ENCODE measurements around the gene SLFN12L.
"Not testable (repeated sequence)": the region's sequence is repeated elsewhere in the genome, so short reads cannot be mapped to it uniquely, and the experiment has no call there.

SLFN12L gene

DNA sequence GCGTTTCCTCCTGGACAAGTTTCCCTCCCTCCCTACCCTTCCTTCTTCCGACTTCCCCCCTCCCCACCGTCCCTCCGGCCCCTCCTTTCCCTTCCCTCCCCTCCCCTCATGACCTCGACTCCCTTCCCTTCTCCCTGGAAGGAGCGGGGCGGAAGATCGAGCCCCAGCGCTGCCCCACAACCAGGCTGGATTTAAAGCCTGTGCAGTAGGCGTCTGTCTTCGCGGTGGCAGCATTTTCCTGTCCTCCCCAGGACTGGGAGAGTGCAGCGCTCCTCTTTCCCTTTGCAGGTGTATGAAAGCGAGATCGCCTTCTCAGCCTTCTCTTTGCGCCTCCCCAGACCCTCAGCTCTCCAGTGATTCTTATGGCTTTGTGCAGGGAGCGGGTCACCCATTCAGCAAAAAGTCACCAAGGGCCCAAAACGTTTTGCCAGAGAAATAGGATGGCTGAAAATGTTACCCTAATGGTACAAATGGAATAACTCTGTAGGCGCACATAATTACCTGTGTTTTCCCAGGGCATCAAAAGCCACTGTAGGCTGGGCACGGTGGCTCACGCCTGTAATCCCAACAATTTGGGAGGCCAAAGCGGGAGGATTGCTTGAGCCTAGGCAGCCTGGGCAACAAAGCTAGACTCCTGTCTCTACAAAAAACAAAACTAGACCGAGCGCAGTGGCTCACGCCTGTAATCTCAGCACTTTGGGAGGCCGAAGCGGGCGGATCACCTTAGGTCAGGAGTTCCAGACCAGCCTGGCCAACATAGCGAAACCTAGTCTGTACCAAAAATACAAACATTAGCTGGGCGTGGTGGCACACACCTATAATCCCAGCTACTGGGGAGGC is 40.8 kb downstream of the SLFN12L start:
- DNase-seq (ENCODE audit: low read depth), result no peak

DNA sequence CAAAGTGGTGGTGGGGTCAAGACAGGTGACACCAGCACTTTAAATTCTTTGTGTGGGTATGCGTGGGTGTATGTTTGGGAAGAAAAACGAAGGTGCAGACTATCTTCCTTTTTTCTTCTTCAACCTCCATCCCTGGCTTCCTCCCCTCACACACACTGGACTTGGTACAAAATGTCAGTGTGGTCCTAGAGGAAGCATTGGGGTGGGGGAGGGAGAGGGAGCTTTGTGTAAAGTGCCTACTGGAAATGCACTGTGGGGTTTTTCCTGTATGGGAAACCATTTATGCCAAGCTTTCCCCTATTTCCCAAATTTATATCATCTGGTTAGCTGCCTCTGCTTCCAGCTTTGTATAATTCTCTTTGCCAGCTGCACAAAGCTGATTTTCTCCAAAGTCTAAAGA is 44.4 kb downstream of the SLFN12L start:
- DNase-seq (ENCODE audit: low read depth), result no peak

DNA sequence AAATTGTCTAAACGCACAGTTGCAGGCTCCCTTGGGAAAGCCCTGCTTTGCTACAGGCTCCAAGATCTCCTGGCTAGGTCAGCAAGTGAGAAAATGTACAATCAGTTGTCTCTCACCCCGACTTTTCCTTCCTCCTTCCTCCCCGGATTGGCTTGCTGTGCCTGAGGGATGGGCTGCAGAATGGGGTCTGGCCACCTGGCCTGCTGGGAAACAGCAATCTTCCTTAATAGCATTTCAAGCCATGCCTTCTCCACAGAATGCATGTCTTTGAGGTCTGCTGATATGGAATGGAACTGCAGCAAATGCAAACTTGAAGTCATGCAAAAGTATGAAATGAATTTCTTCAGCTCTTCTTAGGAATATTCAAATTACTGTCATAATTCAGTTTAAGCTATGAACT is 46.1 kb downstream of the SLFN12L start:
- no peak for DNase-seq (ENCODE audit: low read depth)

DNA sequence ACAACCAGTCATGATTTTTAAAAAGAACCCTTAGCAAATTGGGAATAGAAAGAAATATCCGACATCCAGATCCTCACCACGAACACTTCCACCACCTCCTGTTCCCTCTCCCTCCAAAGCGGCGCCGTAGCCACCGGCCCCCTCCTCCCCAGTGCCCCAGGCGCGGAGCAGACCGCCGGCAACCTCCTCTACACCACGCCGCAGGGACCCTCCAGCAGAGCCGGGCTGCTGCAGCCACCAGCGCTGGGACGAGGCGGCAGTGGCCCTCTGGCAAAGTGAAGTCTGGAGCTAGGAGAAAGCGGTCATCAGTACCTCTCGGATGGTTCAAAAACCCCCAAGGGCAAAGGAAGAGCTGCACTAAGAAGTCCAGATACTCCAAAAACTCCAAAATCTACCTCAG is 47.5 kb downstream of the SLFN12L start:
- no peak for DNase-seq (ENCODE audit: low read depth)

DNA sequence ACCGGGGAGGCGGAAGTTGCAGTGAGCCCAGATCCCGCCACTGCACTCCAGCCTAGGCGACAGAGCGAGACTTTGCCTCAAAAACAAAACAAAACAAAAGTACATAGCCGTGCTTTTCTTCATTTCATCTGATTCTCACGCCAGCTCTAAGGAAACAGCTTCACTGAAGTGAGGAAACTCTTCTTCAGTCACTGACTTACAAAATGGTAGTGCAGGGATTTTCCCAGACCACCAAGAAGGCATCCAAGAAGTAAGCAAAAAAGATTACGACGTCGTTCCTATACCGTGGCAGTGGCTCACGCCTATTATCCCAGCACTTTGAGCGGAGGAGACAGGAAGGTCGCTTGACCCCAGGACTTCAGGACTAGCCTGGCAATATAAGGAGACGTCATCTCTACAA is 48.5 kb downstream of the SLFN12L start:
- no peak for DNase-seq (ENCODE audit: low read depth)

DNA sequence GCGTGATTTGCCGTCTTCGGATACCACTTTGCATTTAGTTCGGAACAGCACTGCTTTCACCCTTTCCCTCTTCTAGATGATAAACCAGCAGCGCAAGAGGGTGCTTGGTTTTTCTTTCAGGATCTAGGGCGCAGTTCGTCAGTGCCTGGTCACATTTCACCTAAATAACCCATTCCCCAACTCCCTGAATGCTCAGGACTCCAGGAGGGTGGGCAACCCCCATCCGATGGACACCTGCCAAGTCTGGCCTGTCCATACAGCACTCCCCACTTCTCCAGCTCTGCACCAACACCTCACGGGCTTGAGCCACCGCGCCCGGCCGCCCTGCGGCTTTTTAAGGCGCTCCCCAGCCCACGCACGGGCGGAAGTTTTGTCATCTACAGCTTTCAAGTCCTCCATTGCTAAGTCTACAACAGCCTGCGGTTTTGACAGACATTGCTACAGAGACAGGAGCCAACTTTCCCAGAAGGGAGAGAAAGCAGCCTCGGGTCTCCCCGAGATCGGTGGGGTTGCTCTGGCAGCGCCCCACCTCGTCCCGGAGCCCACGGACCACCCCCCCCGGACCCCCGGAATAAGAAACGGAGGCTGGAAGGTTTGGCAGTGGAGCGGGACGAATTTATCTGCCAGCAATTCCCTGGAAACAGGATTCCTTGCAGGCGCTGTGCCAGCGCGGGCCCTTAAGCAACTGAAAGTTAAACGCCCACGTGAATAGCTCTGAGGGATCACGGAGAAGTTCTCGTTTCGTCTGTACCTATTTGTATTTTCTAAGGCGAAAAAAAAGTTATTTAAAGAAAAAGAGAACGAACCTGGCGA is 50.4 kb downstream of the SLFN12L start:
- DNase-seq (ENCODE audit: low read depth), result peak; percentile 79

DNA sequence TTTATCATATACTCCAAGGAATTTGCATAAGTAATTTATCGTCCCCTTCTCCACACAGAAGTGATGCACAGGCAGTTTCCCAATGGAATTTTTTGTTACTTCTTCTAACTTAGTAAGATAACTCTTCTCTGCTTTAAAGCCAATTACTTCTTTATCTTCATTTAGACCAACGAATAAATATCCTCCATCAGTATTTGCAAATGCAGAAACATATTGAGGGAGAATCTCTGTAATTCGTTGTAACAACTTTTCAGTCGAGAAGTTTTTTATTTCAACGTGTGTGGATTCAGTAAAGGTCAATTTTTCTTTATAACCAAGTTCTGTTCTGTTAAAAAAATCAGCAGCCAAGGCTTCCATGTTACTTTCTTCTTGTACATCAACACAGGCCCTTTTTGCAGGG is 58.2 kb downstream of the SLFN12L start:
- DNase-seq (ENCODE audit: low read depth), result no peak

DNA sequence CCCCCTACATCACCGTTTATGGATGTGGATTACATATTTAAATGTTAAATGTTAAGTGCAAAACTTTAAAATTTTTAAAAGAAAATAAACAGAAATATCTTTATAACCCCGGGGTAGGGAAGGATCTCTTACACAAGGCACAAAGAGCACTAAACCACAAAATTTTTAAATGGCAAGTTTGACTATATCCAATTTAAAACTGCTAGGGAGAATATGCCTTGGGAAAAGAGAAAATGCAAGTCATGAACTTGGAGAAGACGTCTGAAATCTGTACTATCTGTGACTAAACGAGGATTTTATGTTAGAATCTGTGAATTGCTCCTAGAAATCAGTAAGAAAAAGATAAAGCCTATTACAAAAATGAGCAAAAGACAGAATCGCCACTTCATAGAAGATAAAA is 60.2 kb downstream of the SLFN12L start:
- no peak for DNase-seq (ENCODE audit: low read depth)

DNA sequence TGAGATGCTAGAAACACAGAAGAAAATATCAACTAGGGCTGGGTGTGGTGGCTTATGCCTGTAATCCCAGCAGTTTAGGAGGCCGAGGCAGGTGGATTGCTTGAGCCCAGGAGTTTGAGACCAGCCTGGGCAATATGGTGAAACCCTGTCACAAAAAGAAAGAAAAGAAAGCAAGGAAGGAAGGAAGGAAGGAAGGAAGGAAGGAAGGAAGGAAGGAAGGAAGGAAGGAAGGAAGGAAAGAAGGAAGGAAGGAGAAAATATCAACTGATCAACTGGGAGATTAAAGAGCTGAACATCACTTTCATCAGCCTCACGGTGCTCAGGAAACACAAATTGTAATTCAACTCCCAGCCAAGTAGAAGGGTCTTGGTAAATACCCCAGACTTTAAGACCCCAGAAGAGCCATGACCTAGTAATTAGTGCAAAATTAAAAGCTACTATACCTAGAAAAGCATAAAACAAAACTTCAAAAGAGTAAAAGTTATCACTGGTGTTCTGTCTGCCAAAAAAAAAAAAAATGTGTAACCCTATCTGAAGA is 61.1 kb downstream of the SLFN12L start:
- DNase-seq (ENCODE audit: low read depth), result no peak

DNA sequence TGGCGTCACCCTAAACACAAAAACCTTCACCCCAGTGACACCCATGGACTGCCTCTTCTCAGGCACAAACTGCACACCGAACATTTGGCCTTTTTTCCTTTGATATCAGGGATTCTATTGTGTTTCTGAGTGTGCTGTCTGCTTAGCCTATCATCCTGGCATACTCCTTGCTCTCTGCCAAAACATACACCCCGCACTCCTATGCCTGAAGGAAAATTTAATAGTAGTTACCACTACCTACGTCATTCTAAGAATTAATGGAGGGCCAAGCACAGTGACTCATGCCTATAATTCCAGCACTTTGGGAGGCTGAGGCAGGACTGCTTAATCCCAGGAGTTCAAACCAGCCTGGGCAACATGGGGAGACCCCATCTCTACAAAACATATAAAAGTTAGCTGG is 69.0 kb downstream of the SLFN12L start:
- no peak for DNase-seq (ENCODE audit: low read depth)

DNA sequence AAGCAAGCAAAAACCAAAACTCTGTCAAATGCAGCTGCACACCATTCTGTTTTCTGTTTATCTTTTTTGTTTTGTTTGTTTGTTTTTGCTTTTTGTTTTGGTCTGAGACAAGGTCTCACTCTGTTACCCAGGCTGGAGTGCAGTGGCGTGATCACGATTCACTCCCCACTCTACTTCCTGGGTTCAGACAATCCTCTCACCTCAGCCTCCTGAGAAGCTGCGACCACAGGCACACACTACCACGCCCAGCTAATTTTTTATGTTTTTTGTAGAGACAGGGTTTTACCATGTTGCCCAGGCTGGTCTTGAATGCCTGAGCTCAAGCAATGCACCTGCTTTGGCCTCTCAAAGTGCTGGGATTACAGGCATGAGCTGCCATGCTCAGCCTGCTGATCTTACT is 69.7 kb downstream of the SLFN12L start:
- DNase-seq (ENCODE audit: low read depth), result no peak

DNA sequence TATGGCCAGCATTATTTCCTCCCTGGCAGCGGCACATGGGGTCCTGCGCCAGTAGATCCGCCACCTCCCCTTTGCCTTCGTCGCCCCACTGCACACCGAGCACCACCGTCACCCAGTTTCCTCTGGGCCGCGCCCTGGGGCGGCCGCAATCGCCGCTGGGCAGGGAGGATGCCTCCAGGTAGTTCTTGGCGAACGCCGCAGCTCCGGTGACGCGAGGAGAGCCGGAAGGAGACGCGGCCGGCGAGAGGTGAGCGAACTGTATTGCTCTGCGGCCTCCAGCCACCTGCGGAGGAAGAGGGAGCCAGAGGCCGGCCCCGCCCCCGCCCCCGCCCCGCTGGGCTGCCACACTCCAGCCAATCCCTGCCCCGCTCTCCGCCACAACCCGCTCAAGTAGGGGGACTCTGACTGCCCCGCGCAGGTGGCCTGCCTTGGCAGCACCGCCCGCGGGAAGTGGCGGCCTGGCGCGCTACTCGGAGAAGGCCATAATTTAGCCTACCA is 77.1 kb downstream of the SLFN12L start:
- peak; percentile 40 for DNase-seq (ENCODE audit: low read depth)

DNA sequence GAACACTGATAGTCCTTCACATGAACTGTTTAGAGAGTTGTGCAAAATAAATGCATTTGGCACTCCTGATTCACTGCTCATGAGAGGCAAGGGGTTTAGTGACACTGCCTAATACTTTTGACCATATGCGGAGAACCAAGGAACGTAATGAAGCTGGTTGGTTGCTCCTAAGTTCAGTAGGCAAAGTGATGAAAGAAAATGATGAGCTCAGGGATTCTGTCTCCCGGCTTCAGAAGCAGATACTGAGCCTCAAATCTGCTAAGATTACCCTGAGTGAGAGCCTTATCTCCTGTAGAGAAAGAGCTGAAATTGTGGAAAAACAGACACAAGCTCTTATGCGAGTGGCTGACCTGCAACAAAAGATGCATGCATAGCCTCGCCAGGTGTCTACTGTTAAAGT is 83.4 kb downstream of the SLFN12L start:
- DNase-seq (ENCODE audit: low read depth), result not testable (repeated sequence)

DNA sequence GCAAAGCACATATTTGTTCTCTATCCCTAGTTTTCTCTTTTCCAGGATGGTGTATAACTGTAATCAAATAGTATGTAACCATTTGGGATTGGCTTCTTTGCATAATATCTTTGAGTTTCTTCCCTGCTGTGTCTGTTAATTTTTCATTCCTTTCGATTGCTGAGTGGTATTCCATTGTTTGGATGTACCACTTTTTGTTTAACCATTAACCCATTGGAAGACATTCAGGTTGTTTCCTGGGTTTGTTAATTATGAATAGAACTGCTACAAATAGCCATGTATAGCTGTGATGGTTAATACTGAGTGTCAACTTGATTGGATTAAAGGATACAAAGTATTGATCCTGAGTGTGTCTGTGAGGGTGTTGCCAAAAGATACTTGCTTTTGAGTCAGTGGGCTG is 84.3 kb downstream of the SLFN12L start:
- DNase-seq (ENCODE audit: low read depth), result no peak

DNA sequence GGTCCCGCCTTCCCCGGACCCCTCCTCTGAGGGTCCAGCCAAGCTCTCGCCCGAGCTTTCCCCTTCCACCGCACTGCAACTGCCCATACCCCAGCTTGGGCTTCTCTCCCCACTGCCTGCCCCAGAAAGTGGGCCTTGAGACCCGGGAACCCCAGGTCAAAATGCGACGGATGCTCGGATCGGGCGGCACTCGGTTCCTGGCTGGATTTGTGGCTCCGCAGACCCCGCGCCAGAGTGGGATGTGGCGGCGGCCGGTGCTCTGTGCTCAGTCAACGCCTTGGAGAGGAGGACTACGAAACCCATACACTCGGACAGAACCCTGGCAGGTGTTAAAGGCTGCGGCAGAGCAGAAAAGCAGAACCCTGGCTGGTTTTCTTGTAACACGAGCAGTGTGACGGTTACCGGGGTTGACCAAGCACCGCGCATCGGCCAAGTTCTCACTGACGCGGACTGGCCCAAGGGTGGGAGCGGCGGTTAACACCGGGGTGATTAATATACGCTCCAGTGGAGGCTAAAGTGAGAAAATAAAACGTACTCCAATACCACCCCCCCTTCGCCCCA is 88.0 kb downstream of the SLFN12L start:
- no peak for DNase-seq (ENCODE audit: low read depth)

DNA sequence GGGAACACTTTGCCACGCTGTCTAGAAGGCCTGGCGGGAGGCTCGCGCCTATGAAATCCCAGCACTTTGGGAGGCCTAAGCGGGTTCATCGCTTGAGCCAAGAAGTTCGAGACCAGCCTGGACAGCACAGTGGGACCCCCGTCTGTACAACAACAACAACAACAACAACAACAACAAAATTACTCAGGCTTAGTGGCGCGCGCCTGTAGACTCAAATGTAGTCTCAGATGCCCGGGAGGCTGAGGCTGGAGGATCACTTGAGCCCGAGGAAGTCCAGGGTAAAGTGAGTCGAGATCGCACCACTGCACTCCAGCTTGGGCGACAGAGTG is 88.6 kb downstream of the SLFN12L start:
- no peak for DNase-seq (ENCODE audit: low read depth)

DNA sequence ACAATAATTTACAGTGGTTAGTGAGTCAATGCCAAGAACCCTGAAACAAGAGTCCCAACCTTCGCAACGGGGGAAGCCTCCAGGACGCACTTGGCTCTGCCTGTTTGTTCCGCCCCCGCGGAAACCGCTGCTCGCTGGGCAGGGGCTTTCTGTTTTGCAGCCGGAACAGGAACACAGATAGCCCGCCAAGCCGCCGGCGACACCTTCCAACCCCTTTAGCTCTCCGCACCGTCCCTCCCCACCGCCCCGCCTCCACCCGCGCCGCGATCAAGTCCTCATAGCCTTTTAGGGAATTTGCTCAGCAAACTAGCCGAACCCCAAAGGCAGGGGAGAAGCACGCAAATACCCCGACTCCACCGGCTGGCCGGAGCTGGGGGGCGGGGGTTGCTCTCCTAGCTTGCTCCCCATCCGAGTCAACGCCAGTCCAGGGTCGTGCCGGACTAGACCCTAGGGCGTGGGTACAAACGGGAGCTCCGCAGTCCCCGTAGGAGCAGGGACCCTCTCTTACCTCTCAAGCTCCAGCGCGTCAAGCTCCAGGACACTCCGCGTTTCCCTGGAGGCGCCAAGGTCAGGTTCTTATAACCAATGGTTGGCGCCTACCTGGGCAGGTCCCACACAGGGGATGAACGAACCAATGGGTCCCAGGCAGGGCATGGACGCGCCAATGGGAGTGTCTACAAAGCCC is 89.1 kb downstream of the SLFN12L start, which contains the start of gene SLFN13:
Gene SLFN13 (minus strand): TSS at position 553 of the 685 bp plus-strand sequence. CDS start 3,086 bp downstream, outside the sequence.
- peak; percentile 92 for DNase-seq (ENCODE audit: low read depth)

DNA sequence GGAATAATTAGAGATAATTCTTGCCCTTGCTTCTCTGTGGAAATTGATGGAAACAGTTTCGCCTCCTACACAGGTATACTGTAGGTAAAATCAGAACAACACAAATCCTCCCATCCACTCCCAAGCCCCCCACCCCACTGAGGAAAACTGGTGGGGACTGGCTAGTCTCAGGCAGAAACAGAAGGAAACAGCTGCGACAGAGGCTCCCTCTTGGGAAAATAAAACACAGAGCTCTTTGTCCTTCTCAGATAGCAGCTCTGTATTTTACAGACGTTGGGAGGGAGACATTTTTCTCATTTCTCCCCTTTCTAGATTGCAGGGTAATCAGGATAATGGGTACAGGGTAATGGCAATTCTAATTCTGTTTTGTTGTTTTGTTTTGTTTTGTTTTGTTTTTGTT is 90.0 kb downstream of the SLFN12L start:
- DNase-seq (ENCODE audit: low read depth), result no peak

DNA sequence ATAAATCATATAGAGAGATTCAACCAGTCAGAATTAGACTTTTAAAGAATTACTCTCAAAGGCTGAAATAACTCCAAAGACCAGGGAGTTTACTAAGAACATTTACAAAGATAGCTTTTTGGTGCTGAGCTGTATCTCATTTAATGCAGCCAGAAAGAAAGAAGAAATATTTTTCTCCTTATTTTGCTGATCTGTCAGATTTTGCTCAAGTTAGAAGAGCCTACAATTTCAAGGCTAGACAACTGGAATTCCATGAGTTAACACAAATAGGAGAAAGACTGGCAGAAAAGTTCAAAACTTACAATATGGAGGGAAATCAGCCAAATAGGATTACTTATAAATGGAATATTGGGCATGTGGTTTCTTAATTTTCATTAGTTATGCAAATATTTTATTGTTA is 99.0 kb downstream of the SLFN12L start:
- no peak for DNase-seq (ENCODE audit: low read depth)

DNA sequence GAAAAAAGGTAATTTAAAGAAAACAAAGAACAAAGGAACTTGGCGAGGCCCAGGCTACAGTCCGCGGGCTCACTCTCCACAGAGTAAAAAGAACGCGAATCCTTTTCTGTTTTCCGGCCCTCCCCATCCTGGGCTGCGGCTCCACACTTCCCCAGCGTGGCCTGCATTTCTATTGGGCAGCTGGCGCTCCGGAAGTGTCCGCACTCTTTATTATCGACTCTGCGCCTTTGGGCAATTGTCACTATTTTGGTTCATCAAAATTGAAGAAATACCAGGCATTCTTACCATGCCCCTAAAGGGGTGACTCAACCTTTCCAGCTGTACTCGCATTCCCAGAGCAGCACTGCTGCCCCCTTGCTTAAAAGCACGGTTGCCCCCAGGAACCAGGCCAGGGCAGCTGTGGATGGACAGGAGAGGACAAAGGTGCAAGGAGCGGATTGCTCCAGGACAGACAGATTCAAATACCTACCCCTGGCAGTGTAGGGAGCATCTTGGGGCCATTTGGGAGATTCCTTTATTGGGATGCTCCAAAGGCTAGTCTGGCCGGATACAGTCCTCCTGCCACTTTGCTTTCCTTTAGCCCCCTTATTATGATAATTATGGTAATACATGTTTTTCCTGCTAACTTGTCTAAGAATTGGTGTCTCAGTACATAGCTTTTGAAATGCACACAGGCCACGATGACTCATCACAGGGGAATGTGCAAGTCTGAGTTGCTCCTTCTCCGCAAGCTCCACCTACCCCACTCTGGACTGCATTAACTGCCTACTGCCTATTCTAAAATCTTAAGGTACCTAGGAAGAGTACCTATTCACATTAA is 104.2 kb downstream of the SLFN12L start:
- DNase-seq (ENCODE audit: low read depth), result peak; percentile 51

Data from stimulated activated CD8-positive, alpha-beta memory T cell treated with anti-CD3 and anti-CD28 coated beads, Interleukin-4, amount 100 ng/mL, for 24 hours (primary cell).